Measurements from ENCODE around the gene BCAS3.

Gene BCAS3

DNA sequence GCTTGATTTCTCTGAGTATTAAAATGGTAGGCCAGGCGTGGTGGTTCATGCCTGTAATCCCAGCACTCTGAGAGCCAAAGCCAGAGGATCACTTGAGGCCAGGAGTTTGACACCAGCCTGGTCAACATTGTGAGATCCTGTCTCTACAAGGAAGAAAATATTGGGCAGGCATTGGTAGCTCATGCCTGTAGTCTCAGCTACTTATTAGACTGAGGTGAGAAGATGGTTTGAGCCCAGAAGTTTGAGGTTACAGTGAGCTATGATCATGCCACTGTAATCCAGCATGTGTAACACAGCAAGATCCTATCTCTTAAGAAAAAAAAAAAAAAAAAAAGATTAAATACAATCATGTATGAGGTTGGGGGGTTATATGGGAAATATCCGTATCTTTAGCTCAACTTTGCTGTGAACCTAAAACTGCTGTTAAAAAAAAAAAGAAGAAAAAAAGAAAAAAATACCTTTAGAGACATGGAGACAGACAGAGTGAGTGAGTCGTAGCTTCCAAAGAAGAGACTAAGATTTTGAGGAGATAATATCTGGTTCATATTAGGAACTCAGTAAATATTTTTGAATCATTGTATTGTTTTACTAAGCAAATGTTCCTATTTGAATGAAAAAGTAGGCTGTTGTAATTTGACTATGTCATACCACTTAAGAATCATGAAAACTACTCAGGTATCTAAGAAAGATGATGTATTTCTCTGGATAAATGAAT lies 396.3 kb downstream of the BCAS3 start:
- no peak for DNase-seq

DNA sequence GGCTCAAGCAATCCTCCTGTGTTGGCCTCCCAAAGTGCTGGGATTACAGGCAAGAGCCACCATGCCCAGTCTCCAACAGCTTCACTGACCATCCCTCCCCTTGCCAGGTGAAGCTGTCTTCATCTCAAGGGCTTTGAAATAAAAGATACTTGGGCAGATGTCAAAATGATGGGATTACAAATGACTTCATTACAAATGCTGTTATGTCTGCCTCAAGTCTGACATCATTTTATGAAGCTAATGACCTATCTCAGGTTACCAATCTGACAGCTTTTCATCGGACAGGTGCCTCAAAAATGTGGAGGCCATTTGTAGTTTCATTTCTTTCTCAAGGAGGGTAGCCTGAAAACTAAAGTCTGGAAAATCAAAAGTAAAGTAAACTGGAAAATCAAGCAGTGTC lies 398.3 kb downstream of the BCAS3 start:
- peak in 1 of 3 experiments; percentile 5 for DNase-seq

DNA sequence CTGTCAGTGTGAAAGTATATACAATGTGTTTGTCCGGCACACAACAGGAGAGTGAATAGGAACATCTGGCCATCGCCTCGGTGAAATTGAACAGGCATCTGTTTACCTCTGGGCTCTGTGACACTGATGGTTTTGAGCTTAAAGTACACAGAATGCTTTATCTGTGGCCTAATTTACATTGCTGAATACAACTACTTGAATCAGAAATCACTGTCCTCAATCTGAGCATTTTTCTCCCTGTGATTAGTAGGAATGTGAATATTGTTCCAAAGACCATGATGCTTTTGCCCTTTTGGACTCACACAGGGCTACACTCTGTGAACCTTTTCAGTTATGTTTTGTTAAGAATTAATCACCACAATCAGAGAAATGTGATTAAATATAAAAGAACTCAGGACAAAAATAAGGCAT lies 399.0 kb downstream of the BCAS3 start:
- DNase-seq, result no peak

DNA sequence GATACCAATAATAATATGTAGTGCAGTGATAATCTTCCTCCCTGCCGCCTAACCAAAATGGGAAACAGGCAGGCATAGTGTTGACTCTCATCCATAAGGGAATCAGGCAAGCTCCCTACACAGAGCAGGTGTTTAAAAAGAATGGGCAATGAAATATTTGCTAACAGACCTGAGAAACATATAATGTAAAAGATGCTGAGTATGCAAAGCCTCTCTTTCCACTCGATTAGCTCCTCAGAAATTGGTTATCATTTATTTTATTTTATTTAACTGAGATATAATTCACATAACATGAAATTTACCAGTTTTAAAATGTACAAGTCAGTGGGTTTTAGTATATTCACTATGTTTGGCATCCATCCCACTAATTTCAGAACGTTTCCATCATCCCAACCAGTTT lies 404.3 kb downstream of the BCAS3 start:
- no peak for DNase-seq

DNA sequence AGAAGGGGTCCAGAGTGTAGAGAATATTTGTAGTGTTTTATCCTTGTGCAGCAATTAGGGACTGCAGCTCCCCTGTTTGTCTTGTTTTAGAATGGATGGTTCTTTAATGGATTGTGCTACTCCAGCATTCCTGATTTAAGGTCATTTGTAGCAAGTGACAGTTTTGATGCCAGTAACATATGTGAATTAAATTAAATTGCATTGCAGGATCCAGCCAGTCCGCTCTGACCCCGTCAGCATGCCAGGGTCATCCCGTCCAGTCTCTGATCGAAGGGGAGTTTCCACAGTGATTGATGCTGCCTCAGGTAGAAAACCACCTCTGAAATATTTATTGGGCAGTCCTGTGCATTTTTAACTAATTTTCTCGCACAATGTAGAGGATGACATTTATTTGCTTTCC lies 406.6 kb downstream of the BCAS3 start:
- no peak for DNase-seq

DNA sequence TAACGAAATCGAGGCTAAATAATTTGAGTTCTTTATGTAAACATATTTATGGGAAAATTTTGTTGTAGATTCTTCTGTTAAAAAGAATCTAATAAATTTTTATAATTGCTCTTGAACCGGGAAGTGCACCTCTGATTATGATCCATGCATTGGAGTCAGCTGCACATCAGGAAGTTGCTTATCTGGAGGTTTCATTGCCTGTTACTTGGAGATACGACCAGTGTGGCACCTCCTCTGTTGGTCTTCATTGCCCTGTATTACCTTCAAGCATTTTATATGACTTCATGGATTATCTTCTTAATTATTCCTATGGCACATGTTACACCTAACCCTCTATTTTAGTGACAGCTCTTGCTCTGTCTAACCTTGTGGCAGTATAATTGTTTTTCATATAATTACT lies 409.4 kb downstream of the BCAS3 start:
- no peak for DNase-seq

DNA sequence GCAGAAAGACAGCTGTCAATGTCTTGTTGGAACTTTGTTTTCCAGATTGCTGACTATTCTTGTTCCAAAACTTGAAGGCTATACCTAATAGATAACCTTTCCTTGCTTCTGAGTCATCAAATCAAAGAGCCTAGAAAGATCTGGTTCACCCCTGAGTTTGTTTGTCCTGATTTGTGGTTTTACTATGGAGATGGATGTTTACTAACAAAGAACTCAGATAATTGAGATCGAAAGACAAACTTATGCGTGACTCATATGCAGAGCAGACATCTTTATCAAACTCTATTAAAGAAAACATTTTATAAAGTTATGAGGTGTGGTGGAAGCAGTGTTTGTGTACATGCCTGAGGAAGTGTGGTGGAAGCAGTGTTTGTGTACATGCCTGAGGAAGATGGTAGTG lies 410.9 kb downstream of the BCAS3 start:
- DNase-seq, result no peak

DNA sequence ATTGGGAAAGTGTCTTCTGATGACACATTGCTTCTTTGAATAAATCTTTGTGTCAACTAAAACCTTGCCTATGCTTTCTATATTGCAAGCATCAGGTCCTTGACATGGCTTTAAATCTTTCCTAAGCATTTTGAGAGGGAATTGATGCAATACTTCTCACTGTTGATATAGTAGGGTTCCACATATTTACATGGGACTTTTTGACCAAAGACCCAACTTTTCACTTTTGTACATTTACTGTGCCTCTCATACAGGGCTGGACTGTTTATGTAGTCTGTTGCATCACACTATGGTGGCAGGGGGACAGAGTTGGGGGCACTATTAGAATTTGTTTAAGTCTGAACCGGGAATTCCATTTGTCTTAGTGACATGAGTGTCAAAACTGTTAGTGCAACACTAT lies 413.4 kb downstream of the BCAS3 start:
- DNase-seq, result no peak

DNA sequence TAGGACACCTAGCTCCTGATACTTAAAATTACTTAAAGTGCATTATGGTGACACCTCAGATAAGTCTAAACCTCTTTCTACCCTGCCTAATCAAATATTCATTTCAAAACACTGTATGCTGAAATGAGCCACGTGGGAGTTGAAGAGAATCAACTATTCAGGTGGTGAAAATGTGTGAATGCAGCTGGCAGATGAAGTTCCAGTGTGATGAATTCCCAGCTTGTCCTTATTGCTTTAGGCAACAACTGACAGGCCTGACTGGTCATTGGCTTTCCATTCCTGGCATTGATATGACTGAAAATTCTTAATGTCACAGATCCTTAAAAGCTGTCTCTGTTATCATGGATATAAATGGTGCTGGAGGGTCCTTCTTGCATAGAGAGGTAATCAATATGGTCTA lies 420.1 kb downstream of the BCAS3 start:
- DNase-seq, result no peak

DNA sequence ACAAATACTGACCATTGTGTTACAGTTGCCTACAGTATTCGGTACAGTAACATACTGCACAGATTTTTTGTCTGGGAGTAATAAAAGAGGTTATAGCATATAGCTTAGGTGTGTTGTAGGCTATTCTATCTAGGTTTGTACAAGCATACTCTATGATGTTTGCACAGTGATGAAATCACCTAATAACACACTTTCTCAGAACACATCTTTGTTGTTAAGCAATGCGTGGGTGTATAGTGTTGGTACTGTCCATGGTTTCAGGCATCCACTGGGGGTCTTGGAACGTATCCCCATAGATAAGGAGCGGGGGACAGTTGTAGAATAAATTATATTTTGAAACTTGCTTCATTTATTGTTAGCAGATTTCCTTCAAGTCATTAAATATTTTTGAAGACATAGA lies 428.7 kb downstream of the BCAS3 start:
- no peak for DNase-seq

DNA sequence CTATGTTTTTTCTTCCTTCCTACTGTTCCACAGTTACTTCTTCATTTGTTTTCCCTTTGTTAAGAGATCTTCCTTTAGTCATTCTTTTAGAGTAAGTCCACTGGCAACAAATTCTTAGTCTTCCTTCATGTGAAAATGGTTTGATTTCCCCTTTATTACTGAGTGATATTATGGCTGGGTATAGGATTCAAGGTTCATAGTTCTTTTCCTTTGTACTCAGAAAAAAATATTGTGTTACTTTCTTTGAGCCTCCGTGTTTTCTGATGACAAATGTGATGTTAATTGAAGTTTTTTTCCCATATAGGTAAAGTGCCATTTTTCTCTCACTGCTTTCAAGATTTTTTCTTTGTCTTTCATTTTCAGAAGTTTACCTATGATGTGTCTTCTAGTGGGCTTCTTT lies 438.9 kb downstream of the BCAS3 start:
- no peak for DNase-seq

DNA sequence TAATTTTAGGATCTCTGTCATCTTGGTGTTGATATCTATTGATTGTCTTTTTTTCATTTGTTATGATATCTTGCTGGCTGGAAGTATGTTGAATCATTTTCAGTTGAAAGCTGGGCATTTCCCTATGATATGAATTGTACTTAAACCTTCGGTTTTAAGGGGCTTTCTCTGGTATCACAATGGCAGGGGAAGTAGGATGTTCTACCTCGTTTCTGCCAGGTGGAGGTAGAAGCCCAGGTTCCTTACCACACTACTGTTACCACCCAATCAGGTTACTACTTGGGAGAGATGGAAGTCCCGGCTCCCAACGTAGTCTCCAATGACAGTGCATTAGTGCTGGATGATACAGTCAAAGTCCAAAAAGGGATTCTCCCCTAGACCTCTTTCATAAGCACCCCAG lies 440.3 kb downstream of the BCAS3 start:
- no peak for DNase-seq

DNA sequence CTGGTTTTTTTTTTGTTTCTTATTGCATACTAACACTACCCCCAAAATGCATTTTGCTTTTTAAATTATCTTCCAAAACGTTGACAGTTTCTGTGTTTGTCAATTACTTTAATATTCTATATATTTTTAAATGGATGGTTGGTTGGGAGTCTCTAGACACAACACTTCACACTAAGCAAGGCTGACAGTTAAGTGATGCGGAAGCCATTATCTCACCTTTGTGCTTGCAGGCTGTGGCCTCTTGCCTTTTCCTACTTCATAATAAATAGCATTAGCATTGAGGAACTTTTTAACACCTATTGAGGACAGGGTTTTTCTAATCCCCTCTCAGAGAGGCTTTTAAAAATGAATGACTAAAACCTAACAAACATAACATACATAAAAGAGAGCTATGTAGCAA lies 441.2 kb downstream of the BCAS3 start:
- peak in 1 of 3 experiments; percentile 4 for DNase-seq

DNA sequence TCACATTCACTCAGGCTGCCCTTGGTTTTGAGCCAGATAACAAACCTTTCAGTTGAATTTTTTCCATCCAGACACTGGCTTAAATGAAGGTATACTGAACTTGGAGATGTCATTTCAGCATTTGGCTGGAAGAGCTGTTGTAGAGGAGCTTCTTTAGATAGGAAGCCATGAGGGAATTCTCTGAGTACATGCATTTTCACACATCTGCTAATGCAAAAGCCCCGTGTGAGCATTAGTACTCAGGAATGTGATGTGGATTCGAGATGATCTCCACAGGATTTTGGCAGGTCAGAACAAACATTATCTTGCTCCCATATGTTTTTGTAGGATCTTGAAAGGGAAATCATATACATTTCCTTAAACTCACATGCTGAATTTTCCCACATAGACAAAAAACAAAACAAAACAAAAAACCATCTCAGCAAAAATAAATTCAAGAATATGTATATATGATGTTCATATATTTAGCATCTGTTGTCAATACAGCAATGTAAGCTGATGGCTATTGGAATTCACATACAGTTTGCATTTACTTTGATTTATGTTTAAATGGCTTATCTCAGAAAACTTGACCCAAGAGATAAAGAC lies 444.8 kb downstream of the BCAS3 start:
- DNase-seq, result no peak

DNA sequence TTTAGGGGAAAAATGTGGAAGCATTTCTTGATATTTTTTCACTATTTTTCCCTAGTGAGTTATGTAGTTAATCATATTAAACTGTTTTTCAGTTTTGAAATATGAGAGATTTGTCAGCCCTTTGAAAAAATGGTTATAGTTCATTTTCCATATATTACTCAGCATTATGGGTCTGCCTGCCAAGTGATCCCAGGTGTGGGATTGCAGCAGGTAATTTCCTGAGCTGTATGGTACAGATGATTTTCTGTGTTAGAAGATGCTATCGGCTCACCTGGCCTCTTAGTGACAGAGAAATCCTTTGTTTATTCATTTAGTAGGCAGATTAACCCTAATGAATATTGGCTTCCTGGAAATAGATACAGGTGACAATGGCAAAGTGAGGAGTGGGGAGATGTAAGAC lies 446.9 kb downstream of the BCAS3 start:
- peak in 1 of 3 experiments; percentile 8 for DNase-seq

DNA sequence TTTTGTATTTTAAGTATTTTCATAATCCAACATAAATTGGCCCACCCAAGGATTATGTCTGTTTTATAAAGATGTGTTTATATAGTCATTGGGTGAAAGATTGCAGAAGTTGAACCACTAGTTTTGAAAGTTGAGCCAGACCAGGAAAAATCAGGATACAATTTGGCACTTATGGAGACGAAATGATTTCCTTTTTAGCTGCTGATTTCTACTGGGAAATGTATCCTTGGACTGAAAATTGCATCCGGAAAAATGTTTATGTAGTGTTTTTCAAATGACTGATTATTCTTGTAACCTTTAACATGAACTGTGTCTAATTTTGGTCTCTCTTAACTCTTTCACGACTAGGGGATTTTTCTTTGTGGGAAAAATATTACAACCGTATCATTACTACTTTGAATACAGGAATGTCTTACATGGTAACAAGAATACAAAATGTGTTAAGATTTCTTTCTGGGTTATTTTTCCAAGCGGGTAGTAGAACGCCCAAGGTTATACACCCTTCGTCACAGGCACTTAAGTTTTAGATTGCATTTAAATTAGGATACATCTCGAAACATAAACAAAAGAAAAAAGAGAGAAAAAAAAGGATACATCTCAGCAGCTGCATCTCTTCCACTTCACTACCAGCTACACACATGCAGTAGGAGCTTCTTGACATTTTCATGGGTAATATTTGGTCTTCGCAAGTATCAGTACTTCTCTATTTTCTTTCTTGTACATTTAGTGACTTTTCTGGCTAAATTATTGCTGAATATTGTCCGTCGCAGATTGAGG lies 449.0 kb downstream of the BCAS3 start:
- DNase-seq, result peak in 1 of 3 experiments; percentile 52

DNA sequence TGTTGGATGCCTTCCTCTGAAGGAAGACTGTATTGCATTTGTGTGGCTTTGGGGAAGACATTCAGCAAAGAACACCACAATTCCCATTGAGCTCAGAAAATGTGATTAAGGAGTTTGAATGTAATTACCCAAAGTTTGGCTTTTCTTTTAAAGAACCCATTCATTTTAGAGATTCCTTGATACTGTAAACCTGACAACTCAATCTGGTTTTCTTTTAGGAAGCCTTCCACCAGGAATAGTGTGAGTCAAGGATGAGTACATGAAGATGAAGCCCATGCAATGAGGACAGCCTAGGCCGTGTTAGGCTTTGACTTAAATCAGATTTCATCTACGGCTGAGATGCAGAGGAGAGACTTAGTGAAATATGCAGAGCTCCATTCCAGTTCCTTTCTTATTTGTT lies 450.3 kb downstream of the BCAS3 start:
- no peak for DNase-seq

DNA sequence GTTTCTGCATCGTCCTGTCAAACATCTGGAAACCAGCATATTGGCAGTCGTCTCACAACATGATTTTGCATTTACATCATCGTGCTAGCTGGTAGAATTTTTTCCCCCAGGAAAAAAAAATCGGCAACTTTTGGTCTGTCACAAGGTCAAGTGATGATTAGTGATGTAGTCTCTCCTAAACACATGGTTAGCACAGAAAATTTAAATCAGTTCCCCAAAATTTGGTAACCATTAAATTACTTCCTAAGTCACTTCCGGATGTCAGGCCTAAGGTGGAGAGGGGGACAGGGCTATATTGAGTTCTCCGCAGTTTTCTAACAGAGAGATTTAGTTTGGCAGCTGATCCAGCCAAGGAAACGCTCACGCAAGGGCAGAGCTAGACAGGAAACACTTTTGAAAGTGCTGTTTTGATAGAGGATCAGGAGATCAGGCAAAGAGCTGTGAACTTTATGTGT lies 451.0 kb downstream of the BCAS3 start:
- DNase-seq, result no peak

DNA sequence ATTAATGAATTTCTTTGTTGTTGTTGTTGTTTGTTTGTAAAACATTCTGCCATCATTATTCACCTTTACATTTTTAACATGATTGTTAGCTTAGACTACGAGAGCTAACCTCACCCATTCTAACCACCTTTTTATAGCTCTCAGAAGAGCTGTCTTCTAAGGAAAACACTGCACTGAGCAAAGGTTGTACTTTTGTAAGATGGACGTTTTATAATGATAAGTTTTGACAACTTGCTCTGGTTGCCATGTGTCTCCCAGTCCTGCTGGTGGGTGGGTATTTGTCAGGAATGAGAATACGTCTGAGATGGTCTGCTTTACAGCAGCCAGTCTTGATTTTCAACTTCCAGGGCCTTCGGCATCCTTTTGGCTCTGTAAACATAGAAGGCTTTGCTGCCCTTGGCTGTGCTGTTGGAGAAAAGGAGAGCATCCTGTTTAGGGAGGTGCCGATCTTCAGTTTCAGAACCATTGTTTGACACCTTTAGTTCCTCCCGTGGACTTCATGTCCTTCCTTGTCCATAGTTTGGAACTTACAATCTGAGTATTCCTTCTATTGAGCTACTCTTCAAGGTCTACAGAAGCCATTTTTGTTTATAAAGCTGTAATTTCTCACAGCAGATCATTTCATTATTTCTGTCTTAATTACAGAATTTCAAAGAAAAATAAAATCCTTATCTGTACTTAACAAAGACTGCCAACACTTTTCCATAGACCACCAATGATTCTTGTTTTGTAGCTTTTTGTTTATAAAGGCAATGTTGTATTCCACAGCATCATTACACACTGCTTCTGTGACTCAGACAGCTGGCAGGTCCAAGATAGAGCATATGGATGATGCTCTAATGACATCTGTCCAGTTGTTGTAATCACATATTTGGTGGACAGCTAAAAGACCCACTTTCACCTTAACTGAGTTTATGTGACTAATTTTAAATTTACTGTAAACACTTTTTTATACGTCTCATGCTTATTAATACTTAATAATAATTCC lies 451.9 kb downstream of the BCAS3 start:
- no peak for DNase-seq

DNA sequence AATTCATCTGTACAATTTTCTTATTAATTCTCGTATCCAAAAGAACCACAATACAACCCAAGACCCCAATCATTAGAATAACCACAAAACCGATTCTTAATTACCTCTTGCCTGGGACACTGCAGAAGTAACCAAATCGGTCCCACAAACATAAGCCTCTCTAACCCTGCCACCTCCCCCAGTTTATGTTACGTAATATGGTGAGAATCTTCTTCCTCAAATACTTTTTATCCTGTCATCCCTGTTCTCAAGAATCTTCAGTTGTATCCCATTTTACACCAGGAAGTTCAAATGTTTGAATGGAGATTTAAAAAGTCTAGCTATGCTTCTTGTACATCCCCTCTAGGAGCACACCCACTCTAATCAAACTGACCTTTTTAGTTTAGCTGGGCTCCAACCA lies 452.7 kb downstream of the BCAS3 start:
- DNase-seq, result no peak

DNA sequence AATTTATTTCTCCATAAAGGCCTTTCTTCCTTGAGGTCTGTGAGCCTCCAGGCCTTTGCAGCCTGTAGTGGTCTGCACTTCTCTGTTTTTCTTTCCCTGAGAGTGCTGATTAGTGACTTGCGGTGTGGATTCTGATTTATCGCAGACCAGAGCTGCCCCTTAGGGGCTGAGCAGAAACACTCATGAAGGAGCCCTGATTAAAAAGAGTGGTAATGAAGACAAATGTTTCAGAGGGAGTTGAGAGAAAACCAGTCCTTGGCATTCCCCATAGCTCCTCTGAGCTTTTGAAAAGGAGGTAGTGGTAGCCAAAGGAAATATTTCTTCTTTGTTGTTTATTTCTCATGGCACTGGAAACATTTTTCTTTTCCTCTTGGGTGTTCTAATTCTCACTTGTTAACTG lies 453.9 kb downstream of the BCAS3 start:
- DNase-seq, result no peak

DNA sequence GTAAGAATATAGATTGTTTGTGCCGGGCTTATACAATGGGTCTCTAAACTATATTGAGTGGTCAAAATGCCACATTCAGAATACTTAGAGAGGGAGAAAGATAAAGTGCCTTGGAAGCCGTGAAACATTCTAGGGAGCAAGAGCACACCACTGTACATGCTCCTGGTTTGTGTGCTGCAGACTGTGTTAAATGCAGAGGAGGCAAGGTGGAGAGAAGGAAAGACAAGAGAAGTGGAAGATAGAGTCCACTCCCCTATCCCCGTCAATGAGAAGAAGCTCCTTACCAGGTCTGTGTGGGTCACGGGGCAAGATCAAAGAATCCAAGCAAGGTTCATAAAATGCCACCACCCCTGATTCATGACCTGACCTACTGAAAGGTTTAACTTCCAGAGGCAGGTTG lies 454.9 kb downstream of the BCAS3 start:
- no peak for DNase-seq

DNA sequence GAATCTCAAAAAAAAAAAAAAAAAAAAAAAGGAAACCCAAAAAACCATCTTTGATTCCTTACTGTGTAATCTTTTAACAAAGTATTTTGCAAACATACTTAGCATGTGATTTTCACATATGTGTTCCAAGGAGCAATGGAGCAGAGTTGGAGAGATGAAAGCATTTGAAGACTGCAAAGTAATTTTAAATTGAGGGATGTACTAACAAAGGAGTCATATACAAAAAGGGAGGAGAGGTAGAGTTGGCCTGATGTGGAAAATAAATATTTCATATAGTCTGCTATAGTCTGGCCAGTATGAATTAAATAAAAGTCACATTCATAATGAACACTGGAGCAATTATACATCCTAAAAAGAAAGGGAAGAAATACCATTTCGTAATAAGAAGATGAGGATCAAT lies 456.2 kb downstream of the BCAS3 start:
- no peak for DNase-seq

Measured in NCI-H1417 (cell line).